Stomach (tissue), 4 donors: ENCODE data around the gene GNMT.

Experiments
- CTCF ChIP-seq, 7 experiments: fragments of 450-650 bp in 4 of 7; fragments of 200-600 bp in 3 of 7; sonication (generic) in 3 of 7; IDR thresholded peaks; one replicate each; pipeline ENCODE4 v1.5.1; 2016 to 2019; ENCODE audit warnings: antibody characterized with exemption in 7 of 7, control low read depth in 2 of 7, mild to moderate bottlenecking in 1 of 7
- POLR2A ChIP-seq, 4 donors: fragments of 450-650 bp; IDR thresholded peaks; one replicate each; pipeline ENCODE4 v1.6.1; 2016; ENCODE audit warnings: antibody characterized with exemption in 4 of 4, control low read depth in 2 of 4, mild to moderate bottlenecking in 1 of 4, moderate library complexity in 1 of 4
- POLR2AphosphoS5 ChIP-seq, 3 donors: sonication (generic); formaldehyde crosslinking; IDR thresholded peaks; one replicate each; pipeline ENCODE4 v1.6.1; 2016; ENCODE audit warnings: antibody characterized with exemption in 3 of 3

- TF ChIP-seq CTCF (IDR thresholded peaks at IDR 0.05) (no peak), POLR2A (IDR thresholded peaks at IDR 0.05) (no peak), POLR2AphosphoS5 (IDR thresholded peaks at IDR 0.05) (no peak)
Measured at GRCh38 chr6:42978487-42978838, 17.9 kb downstream of the GNMT start.
